NCI-H2081 treated with DMSO at 0.1 percent for 48 hours (cell line): Measurements from ENCODE around the gene MYH13.
"Not testable (repeated sequence)": the region's sequence is repeated elsewhere in the genome, so short reads cannot be mapped to it uniquely, and the experiment has no call there.

Experiments used
- DNase-seq: peaks from one replicate; lab custom pipeline; 2025; lab: John Stamatoyannopoulos, UW

The MYH13 gene

DNA sequence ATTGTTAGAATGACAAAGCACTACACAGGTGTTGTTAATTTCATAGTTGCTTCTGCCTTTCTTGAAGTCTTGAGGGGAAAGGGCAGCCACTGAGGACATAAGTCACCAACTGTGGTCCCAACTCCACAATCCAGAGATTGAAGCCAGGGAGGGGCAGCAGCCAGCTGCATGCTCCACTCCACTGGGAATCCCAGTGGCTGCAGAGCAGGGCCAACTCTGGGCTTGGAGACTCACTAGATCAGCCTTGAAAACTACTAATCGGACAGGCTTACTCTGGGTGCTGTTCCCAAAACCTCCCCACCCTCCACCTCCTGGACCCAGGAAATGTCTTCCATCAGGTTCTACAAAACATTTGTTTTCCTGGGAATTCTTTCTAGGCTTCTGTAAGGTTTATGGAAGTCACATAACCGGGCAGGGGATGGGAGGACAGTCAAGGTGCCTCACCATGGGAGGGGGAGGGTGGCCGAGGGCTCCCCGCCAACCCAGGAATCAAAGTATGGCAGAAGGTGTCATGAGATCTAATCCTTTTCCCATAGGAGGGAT is 68.0 kb downstream of the MYH13 start:
- DNase-seq = no peak

DNA sequence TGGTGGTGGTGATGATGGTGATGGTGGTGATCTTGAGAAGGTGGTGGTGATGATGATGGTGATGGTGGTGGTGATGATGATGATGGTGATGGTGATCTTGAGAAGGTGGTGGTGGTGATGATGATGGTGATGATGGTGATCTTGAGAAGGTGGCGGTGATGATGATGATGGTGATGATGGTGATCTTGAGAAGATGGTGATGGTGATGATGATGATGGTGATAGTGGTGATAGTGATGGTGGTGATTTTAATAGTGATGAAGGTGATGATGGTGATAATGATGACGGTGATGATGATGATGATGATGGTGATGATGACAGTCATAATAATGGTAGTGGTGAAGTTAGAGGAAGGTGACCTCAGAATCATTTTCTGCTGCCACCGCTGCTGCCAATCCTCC is 75.1 kb downstream of the MYH13 start:
- DNase-seq = no peak

DNA sequence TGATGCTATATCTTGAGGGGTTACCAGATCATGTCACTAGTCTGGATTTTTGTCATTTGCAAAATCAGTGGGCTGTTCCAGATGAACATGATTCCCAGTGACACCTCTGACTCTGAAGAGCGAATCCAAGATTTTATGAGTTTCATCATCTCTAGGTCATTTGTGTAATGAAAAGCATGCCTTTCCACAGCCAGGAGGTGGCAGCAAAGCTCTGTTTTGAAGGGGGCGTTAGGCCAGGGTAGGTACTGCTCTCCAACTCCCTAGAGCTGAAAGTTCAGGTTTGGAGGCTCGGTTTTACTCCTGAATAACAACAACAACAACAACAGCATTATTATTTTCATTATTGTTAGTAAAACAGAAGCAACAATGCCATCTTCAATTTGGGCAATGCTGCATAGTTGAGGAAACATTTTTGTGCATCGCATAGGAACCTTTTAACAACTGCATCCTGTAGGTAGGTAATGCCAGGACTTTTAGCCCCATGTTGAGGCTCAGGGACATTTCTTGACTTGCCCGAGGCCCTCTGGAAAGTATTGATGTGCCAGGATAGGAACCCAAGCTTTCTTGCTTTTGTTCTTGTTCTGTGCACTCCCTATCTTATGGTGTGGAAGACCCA is 77.0 kb downstream of the MYH13 start:
- DNase-seq = no peak

DNA sequence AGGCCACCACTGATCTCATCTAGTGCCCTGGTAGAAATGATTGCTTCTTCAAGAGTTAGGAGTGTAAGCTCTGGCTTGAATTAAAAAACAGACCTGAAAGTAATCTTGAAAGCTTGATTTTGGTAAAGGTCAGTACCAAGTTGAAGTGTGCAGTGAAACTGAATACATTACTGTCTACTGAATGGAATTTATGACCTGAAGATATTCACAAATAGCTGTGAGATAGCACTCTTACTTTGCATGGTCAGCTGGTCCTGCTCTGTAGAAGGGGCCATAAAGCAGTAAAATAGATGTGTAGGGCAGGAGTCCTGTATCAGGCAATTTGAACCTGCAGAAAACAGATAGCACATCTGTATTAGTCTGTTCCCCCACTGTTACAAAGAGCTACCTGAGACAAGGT is 78.6 kb downstream of the MYH13 start:
- no peak for DNase-seq

DNA sequence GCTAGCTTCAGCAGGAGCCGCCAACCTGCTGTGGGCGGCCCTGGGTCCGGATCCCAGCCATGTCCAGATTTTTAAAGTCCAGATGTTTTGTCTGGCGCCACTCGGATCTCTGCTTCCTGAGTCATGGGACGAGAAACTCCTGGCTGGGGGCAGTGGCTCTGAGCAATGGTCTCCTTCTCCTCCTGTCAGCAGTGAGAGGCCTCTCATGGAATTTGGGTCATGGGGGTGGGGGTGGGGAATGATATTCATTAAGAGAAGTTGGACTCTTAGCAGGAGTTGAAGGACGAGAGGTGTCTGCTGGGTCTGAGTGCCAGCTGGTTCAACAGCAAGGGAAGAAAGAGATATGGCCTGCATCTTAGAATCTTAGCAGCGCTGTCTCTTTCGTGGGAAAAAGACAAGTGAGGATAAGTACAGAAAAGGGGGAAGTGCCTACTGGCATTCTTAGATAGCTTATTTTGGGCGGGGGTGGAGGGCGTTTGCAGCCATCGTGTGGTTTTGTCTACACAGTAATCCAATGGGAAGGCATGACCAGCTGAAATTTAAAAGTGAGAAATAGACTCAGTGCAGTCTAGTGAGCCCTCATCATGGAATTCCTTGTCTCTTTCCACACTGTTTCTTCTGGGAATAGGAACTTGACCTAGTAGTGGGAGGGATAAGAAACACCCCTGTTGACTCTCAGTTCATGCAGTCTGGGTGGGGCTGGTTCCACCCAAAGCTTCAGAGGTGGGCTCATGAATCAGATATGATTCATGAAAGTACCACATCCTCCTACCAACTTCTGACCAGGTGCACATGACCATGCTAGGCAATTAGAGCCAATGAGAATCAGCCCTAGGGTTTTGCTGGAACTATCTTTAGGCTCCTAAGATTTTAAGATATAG is 80.5 kb downstream of the MYH13 start:
- DNase-seq = no peak

DNA sequence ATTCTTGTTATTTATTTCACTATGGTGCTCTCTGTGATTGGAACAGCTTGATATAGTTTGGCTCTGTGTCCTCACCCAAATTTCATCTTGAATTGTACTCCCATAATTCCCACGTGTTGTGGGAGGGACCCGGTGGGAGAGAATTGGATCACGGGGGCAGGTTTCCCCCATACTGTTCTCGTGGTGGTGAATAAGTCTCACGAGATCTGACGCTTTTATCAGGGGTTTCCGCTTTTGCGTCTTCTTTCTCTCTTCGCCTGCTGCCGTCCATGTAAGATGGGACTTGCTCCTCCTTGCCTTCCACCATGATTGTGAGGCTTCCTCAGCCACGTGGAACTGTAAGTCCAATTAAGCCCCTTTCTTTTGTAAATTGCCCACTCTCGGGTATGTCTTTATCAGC is 81.2 kb downstream of the MYH13 start:
- DNase-seq = not testable (repeated sequence)

DNA sequence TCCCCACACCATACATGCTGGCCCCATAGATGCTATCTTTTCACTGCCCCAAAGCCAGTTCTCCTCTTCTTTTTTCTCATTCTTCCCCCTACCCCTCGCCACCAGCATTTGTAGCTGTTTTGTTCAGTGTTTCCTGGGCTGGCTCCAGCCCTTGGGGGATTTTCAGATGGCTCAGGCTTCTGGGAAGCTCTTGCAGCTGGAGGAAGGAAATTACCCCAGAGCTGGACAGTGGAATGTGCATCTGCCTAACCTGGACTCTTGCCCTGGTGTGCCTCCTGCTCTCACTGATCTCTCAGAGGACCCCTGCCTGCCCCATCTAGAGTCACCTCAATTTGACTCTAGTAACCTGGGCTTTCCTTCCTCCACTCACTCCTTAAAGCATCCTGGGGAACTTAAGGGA is 82.8 kb downstream of the MYH13 start:
- no peak for DNase-seq

DNA sequence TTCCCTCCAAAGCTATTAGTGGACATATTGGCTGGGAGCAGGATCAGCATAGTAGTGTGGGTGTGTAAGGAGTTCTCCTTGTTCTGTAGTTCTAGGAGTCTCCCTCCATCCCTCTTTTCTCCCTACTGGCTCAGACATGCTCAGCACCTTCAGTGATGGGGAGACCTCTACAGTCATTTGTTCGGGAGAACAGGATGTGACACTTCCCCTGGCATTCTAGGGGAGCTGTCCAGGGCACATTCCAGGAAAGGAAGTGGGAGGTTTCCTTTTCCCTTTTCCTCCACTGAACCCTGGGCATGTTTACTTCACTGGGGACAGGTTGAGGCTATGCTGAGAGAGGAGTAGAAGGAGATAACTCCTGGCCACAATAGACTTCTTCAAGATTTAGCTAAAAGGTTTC is 86.5 kb downstream of the MYH13 start:
- DNase-seq = no peak

DNA sequence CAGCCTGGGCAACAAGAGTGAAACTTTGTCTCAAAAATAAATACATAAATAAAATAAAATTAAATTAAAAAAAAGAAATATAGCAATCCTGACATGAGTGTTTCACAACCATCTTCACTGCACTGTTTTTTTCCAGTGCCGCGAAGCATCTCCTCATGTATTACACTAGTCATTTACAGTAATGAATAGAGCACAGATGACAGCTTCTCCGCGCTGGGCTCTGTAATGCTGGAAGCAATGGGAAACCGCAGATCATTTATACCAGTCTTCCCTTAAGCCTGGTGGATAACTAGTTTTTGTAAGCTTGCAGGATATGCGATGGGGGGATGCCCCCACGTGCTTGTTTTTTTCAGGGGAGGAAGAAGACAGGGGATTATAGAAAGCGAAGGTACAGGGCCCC is 86.9 kb downstream of the MYH13 start:
- no peak for DNase-seq

DNA sequence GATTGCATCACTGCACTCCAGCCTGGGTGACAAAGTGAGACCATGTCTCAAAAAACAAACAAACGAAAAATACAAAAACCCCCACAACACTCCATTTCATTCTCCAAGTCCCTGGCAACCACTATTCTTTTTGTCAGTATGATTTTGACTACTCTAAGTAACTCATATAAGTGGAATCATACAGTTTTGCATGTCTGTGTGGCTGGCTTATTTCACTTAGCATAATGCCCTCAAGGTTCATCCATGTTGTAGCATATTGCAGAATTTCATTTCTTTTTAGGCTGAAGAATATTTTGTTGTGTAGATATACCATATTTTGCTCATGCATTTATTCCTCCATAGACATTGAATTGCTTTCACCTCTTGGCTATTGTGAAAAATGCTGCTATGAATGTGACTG is 92.7 kb downstream of the MYH13 start:
- DNase-seq = no peak

DNA sequence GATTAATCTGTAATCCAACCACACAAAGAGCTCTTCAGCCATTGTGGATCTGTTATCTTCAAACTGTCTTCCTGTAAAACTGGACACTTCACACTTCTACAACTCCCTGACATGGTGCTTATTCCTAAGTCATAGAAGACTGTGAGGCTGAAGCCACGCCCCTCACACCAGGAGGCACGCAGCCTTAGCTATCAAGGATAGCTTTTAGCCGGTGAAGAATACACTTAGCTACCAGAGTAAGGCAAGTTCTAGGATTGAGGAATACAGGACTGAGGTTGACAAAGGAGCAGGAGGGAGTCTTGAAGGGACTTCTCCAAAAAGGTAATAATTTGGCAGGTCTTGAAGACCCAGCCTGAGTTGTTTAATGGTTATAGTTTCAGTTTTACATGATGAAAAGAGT is 94.6 kb downstream of the MYH13 start:
- no peak for DNase-seq

DNA sequence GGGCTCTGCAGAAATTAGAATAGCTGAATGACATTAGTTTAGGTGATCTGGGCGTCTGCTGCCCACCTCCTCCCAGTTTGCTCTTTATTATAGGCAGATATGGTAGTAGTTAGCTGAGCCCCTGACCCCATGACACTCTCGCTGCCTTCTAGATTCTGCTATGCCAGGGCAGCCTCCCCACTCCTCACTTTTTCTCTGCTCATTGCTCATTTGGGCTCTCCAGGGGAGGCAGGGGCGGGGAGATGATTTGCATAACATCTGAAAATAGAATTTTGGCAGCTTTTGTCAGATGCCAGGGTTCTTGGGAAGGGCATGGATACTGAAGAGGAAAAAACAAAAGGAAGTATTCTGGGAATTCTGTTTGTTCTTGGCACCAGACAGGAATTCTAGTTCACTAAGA is 96.4 kb downstream of the MYH13 start:
- DNase-seq = no peak

DNA sequence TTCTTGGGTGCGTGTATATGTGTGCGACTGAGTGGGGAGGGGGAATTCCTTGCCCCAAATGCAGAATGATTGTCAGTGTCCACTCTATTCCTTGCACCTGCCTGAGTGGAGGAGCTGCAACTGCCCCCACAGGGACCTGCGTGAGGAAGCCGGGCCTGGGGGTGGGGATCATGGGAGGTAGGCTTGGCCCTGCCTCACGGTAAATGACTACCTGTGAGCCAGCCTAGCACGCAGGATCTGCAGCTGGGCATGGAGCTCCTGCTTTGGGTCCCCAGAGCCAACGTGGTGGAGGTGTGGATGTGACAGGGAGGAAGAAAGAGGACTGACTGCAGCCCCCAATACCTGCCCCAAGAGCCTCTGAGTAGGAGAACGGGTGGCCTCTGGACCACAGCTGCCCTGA is 97.4 kb downstream of the MYH13 start:
- no peak for DNase-seq

DNA sequence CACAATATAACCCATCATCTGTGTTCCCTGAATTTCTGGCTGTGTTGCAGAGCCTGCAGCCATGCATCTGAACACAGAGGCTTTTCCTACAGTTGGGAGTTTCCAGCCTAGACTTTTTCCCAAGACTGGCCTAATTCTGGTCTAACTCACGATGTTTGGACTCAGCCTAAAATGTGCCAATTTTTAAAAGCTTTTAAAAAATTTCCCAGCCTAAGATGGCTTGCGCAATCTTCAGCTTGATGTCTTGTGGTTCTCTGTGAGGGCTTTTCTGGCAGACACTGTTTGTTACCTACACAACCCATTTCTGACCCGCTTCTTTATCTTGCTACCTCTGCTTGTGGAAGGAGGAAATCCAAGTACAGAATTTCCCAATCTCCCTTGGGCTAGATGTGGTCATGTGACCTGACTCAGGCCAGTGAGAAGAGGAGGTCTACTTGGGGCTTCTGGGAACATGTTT is 101.7 kb downstream of the MYH13 start:
- no peak for DNase-seq

DNA sequence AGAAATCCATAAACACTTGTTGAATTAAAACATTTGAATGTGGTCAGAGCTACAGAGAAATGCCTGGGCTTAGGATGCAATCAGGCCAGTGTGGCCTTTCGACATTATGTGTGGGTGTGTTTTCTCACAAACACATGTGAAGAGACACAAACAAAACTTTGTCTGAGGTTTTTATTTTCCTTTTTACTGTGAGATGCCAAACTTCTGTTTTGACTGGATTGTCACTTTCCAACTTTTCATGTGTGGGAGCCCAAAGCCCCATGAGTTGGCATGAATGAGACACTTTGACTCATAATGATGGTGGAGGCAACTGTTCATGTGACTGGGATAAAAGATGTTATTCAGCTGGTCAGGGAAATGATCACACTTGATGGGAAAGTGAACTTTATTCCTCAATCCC is 102.5 kb downstream of the MYH13 start:
- DNase-seq = no peak

DNA sequence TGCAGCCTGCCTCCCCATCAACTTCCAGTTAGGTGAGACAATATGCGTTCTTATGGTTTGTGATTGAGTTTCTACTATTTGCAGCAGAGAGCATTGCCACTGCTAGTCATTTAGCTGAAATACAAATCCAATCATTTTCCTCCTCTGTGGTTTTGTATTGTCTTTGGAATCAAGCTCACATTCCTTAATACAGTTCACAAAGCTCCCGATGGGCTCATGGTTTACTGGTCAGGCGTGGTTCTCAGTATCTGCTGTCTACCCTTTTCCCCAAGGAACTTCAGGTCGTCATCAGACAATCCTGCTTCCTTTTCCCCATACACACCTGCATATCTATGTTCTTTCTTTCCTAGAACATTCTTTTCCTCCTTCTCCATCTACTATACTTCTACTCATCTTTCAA is 104.8 kb downstream of the MYH13 start:
- no peak for DNase-seq

DNA sequence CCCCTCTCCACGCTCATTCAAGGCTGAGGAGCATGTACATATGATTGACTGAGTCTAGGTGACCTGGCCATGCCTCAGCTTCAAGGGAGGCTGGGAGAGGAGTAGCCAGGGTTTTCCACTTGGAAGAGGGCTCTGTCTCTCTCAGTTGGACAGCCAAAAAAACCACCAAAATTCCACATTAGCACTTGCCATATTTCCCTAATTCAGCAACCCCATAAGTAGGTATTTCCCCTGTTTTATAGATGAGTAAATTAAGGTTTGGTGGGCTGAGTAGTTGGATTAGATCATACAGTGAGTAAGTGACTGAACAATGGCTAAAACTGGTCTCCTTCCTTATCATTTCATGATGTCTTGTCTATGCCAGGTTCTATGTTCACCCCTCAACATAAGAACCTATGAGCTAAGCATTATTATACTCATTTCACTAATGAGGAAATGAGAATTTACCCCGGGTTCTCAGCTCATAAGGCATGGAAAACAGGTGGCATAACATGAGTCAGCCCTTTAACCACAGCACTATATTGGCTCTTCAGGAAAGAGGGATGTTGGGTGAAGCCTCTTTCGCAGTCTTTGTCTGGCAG is 106.4 kb downstream of the MYH13 start:
- no peak for DNase-seq

DNA sequence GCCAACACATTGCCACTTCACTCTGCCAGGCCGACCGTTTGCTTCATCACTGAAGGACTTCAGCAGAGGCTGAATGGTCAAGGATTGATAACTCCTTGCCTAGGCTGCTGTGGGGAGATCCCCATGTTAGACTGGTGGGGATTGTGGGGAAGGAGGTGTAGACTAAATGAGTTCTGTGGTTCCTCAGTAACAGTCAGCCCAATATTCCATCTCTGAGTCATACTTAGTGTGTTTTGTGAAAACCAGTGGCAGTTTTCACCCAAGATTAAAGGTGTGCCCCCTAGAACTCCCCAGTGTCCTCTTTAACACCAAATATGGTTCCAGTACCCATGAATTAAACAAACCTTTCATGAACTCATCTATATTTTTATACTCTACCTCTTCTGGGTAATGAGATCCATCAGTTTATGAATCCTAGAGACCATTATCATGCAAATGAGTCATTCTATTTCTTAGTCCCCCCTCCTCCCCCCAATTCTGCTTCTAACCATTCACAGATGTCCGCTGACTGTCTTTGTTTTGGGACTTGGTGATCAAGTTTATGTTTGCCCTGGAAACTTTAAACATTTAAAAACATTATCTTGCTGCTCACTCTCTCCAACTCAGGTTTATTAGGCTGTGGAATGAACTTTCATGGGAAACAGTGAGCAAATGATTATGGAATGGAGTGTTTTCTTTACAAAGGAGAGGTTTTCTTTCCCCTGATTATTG is 107.6 kb downstream of the MYH13 start:
- DNase-seq = no peak

DNA sequence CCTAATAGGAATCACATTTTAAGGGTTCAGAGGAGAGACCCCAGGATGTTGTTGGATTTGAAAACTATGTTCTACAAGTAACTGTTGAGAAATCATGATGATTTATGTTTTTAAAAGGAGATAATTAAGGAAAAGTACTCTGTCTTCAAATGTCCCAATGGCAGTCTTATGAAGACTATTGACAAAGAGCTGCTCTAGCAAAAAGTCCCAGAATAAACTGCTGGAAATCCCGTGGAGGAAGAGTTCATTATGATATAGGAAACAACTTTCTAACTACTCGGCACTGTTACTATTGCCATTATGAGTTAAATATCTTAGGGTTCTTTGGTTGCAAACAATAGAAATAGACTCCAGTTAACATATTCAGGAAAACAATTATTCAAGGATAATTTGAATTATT is 108.8 kb downstream of the MYH13 start:
- DNase-seq = no peak

DNA sequence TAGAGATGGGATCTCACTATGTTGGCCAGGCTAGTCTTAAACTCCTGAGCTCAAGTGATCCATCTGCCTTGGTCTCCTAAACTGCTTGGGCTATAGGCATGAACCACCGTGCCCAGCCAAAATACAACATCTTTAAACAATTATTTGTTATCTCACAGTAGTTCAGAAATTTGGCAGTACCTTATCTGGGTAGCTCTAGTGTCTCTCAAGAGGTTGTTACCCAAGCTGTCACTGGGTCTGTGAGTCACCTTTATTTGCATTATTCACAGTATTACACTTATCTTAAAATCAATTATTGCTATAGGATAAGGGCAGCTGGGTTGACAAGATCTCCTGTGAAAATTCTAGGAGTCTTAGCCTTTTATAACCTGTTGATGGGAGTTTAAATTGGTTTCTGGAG is 110.4 kb downstream of the MYH13 start:
- no peak for DNase-seq

DNA sequence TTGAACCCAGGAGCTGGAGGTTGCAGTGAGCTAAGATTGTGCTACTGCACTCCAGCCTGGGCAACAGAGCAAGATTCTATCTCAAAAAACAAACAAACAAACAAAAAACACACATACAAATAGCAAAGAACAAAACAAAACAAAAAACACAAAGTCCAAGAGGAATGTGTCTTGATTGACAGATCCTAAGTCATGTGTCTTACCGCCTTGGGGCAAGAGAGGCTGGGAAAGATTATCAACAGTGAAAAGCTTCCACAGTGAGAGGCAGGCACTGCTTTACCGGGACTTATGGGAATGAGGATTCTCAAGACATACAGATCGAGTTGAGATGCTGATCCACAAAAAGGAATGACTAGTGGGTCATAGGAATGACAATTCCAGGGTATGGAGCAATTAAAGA is 111.7 kb downstream of the MYH13 start:
- DNase-seq = no peak

DNA sequence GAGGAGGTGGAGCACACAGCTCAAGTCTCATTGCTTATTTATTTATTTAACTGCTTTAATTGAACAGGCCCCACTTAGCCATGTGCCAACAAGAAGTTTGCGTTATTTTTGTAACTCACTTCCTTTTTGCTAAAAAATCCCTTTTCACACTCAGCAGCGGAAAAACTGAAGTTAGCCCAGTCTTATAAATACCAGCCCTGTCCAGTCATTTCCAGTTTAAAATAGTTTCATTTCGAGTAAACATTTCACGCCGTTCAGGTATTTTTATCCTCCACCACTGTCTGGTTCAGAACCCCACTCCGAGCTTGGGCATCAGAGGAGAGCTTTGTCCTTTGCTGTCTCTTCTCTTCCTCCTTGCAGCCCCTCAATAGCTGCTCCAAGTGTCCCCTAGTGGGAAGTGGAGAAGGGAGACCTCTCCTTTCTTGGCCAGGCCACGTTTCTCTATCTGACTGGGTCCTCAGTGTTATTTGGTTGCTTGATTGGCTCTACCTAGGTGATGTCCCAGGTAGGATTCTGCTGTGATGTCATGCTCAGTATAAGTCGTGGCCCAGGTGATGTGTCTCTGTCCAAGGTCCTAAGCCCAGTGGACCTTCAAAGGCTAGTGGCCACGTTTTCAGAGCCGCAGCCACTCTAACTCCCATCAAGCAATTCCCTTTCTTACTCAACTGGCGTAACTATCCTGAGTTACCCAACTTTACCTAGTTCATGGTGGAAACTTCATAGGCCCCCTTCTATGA is 121.4 kb downstream of the MYH13 start:
- no peak for DNase-seq
